DND-41 (cell line): Measurements from ENCODE around the gene GOLGB1.

ENCODE experiments used
- EZH2 ChIP-seq: IDR thresholded peaks from 3 replicates; pipeline ENCODE4 v1.6.1; 2012; ENCODE audit warnings: borderline replicate concordance, low read depth, mild to moderate bottlenecking, moderate library complexity, low read length, inconsistent platforms; ENCODE audit not compliant: severe bottlenecking
- TF ChIP-seq, protein P1 (sequence below): IDR thresholded peaks from 2 replicates; pipeline ENCODE4 v1.5.1; 2012; ENCODE audit warnings: borderline replicate concordance, low read length, moderate library complexity, mild to moderate bottlenecking; ENCODE audit not compliant: poor library complexity, severe bottlenecking; ENCODE audit errors: extremely low read depth

DNA sequence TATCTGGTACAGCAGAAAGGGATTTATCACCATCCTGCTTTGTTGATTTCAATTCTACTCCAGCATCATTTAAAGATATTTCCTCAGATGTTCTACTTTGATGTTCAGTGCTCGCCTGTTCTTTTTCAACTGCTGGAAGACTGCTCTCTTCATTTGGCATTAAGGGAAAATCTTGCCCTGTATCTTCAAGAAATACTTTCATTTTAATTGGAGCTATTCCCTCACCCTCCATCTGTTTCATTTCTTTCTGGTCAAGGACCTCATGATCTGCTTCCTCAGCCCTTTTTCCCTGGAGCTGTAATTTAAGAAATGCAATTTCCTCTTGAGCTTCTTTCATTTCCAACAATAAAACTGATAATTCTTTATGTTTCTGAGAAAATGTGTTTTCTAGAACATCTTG lies 51.1 kb downstream of the GOLGB1 start:
- TF ChIP-seq, protein P1, sequence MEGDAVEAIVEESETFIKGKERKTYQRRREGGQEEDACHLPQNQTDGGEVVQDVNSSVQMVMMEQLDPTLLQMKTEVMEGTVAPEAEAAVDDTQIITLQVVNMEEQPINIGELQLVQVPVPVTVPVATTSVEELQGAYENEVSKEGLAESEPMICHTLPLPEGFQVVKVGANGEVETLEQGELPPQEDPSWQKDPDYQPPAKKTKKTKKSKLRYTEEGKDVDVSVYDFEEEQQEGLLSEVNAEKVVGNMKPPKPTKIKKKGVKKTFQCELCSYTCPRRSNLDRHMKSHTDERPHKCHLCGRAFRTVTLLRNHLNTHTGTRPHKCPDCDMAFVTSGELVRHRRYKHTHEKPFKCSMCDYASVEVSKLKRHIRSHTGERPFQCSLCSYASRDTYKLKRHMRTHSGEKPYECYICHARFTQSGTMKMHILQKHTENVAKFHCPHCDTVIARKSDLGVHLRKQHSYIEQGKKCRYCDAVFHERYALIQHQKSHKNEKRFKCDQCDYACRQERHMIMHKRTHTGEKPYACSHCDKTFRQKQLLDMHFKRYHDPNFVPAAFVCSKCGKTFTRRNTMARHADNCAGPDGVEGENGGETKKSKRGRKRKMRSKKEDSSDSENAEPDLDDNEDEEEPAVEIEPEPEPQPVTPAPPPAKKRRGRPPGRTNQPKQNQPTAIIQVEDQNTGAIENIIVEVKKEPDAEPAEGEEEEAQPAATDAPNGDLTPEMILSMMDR = no peak
- TF ChIP-seq EZH2 = no peak
